ENCODE measurements around the gene VAMP2. TPM values are rescaled to one million over a fixed set of nuclear protein-coding genes. Genes with fewer than 3 reads are reported as not detected.

The VAMP2 gene
- total and polyA plus RNA-seq, 9 of the 15 experiments (the other 6 are each of a cell fraction or from before 2014, with no cell fraction given), result 2.3 to 31.8 (median 6.0) TPM

DNA sequence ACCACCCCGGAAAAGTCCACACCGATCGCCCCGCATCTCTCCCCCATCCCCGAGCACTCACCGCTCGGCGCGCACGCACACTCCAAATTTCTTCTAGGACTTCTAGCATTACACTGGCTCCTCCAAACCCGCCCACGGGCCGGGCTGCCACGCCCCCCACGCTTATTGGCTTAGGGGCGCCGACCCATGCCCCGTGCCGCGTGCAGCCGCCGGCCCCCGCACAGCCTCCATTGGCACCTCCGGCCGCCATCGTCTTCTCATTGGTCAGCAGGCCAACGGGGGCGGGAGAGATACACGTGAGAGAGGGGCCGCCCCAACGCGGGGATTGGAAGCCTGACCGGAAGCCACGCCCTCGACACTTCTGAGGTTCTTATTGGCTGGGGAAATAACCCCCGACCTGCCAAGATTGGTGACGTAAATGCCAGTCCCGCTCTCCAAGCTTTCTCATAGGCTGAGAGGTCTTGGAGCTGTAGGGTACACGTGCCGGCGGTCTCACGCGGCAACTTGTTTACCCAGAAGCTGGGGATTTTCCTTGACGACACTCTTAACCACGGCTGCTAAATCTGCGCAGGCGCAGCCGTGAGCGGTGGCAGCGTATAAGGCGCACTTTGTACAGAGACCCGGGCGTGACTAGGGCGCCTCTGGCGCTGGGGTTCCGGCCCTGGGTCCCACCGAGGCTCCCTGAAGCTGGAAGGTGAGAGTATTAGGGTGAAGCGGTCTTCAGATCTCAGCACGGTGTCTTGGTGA lies 6.3 kb downstream of the VAMP2 start (continued):
- TF ChIP-seq, protein P1, sequence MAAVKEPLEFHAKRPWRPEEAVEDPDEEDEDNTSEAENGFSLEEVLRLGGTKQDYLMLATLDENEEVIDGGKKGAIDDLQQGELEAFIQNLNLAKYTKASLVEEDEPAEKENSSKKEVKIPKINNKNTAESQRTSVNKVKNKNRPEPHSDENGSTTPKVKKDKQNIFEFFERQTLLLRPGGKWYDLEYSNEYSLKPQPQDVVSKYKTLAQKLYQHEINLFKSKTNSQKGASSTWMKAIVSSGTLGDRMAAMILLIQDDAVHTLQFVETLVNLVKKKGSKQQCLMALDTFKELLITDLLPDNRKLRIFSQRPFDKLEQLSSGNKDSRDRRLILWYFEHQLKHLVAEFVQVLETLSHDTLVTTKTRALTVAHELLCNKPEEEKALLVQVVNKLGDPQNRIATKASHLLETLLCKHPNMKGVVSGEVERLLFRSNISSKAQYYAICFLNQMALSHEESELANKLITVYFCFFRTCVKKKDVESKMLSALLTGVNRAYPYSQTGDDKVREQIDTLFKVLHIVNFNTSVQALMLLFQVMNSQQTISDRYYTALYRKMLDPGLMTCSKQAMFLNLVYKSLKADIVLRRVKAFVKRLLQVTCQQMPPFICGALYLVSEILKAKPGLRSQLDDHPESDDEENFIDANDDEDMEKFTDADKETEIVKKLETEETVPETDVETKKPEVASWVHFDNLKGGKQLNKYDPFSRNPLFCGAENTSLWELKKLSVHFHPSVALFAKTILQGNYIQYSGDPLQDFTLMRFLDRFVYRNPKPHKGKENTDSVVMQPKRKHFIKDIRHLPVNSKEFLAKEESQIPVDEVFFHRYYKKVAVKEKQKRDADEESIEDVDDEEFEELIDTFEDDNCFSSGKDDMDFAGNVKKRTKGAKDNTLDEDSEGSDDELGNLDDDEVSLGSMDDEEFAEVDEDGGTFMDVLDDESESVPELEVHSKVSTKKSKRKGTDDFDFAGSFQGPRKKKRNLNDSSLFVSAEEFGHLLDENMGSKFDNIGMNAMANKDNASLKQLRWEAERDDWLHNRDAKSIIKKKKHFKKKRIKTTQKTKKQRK (IDR thresholded peaks at IDR 0.05; ENCODE audit: borderline replicate concordance, low read depth, low read length), result peak; percentile 58; the same call in 1 of the 2 replicates
- TF ChIP-seq, protein P2, sequence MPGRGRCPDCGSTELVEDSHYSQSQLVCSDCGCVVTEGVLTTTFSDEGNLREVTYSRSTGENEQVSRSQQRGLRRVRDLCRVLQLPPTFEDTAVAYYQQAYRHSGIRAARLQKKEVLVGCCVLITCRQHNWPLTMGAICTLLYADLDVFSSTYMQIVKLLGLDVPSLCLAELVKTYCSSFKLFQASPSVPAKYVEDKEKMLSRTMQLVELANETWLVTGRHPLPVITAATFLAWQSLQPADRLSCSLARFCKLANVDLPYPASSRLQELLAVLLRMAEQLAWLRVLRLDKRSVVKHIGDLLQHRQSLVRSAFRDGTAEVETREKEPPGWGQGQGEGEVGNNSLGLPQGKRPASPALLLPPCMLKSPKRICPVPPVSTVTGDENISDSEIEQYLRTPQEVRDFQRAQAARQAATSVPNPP (IDR thresholded peaks at IDR 0.05; ENCODE audit: borderline replicate concordance, insufficient read depth, insufficient read length), result no peak
- TF ChIP-seq PPARD (CRISPR knock-in tag; IDR thresholded peaks at IDR 0.05), result no peak
- TF ChIP-seq, protein P3, sequence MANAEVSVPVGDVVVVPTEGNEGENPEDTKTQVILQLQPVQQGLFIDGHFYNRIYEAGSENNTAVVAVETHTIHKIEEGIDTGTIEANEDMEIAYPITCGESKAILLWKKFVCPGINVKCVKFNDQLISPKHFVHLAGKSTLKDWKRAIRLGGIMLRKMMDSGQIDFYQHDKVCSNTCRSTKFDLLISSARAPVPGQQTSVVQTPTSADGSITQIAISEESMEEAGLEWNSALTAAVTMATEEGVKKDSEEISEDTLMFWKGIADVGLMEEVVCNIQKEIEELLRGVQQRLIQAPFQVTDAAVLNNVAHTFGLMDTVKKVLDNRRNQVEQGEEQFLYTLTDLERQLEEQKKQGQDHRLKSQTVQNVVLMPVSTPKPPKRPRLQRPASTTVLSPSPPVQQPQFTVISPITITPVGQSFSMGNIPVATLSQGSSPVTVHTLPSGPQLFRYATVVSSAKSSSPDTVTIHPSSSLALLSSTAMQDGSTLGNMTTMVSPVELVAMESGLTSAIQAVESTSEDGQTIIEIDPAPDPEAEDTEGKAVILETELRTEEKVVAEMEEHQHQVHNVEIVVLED (CRISPR knock-in tag; IDR thresholded peaks at IDR 0.05), result peak; percentile 29; the same call in 1 of the 2 replicates
- TF ChIP-seq, protein P4, sequence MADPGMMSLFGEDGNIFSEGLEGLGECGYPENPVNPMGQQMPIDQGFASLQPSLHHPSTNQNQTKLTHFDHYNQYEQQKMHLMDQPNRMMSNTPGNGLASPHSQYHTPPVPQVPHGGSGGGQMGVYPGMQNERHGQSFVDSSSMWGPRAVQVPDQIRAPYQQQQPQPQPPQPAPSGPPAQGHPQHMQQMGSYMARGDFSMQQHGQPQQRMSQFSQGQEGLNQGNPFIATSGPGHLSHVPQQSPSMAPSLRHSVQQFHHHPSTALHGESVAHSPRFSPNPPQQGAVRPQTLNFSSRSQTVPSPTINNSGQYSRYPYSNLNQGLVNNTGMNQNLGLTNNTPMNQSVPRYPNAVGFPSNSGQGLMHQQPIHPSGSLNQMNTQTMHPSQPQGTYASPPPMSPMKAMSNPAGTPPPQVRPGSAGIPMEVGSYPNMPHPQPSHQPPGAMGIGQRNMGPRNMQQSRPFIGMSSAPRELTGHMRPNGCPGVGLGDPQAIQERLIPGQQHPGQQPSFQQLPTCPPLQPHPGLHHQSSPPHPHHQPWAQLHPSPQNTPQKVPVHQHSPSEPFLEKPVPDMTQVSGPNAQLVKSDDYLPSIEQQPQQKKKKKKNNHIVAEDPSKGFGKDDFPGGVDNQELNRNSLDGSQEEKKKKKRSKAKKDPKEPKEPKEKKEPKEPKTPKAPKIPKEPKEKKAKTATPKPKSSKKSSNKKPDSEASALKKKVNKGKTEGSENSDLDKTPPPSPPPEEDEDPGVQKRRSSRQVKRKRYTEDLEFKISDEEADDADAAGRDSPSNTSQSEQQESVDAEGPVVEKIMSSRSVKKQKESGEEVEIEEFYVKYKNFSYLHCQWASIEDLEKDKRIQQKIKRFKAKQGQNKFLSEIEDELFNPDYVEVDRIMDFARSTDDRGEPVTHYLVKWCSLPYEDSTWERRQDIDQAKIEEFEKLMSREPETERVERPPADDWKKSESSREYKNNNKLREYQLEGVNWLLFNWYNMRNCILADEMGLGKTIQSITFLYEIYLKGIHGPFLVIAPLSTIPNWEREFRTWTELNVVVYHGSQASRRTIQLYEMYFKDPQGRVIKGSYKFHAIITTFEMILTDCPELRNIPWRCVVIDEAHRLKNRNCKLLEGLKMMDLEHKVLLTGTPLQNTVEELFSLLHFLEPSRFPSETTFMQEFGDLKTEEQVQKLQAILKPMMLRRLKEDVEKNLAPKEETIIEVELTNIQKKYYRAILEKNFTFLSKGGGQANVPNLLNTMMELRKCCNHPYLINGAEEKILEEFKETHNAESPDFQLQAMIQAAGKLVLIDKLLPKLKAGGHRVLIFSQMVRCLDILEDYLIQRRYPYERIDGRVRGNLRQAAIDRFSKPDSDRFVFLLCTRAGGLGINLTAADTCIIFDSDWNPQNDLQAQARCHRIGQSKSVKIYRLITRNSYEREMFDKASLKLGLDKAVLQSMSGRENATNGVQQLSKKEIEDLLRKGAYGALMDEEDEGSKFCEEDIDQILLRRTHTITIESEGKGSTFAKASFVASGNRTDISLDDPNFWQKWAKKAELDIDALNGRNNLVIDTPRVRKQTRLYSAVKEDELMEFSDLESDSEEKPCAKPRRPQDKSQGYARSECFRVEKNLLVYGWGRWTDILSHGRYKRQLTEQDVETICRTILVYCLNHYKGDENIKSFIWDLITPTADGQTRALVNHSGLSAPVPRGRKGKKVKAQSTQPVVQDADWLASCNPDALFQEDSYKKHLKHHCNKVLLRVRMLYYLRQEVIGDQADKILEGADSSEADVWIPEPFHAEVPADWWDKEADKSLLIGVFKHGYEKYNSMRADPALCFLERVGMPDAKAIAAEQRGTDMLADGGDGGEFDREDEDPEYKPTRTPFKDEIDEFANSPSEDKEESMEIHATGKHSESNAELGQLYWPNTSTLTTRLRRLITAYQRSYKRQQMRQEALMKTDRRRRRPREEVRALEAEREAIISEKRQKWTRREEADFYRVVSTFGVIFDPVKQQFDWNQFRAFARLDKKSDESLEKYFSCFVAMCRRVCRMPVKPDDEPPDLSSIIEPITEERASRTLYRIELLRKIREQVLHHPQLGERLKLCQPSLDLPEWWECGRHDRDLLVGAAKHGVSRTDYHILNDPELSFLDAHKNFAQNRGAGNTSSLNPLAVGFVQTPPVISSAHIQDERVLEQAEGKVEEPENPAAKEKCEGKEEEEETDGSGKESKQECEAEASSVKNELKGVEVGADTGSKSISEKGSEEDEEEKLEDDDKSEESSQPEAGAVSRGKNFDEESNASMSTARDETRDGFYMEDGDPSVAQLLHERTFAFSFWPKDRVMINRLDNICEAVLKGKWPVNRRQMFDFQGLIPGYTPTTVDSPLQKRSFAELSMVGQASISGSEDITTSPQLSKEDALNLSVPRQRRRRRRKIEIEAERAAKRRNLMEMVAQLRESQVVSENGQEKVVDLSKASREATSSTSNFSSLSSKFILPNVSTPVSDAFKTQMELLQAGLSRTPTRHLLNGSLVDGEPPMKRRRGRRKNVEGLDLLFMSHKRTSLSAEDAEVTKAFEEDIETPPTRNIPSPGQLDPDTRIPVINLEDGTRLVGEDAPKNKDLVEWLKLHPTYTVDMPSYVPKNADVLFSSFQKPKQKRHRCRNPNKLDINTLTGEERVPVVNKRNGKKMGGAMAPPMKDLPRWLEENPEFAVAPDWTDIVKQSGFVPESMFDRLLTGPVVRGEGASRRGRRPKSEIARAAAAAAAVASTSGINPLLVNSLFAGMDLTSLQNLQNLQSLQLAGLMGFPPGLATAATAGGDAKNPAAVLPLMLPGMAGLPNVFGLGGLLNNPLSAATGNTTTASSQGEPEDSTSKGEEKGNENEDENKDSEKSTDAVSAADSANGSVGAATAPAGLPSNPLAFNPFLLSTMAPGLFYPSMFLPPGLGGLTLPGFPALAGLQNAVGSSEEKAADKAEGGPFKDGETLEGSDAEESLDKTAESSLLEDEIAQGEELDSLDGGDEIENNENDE (IDR thresholded peaks at IDR 0.05; ENCODE audit: low read depth, low read length), result no peak
- peak; percentile 99 for TF ChIP-seq L3MBTL2 (IDR thresholded peaks at IDR 0.05)
- TF ChIP-seq BCOR (IDR thresholded peaks at IDR 0.05), result no peak
